ENCODE measurements around the gene DNAH9. TPM values are rescaled to one million over a fixed set of nuclear protein-coding genes. Genes with fewer than 3 reads are reported as not detected.
A peak's percentile ranks its signal among the peaks of the same experiment; 100 is the strongest.
"Not testable (repeated sequence)": the region's sequence is repeated elsewhere in the genome, so short reads cannot be mapped to it uniquely, and the experiment has no call there.

DNAH9 gene
- total RNA-seq, 1 donor from 2014 or later: 0.08 TPM

DNA sequence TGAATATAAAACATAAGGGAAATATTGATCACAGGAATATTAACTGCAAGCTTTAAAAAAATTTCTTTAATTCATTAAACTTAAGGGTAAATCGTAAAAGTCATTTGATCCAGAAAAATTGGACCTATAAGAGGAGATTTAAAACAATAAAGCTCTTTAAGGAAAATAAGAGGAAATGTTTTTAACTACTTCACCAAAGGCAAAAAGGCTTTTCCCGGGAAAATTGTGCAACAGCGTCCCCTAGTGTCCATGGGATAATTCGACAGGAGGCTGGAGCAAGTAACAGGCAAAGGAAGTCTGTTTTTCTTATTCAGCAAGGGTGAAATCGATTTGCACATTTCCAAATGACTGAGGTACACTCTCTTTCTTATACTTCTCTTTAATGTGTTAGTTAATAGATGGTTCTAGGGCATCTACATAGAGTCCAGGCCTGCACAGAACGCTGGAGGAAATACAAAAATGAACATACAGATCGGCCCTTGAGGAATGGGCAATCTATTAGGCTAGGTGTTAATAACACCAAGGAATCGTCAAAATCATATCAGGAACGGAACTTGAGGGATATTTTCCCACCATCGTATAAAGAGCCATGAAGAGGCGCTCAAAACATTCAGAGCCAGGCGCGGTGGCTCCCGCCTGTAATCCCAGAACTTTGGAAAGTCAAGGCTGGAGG is 337.6 kb downstream of the DNAH9 start:
- TF ChIP-seq, protein P1, sequence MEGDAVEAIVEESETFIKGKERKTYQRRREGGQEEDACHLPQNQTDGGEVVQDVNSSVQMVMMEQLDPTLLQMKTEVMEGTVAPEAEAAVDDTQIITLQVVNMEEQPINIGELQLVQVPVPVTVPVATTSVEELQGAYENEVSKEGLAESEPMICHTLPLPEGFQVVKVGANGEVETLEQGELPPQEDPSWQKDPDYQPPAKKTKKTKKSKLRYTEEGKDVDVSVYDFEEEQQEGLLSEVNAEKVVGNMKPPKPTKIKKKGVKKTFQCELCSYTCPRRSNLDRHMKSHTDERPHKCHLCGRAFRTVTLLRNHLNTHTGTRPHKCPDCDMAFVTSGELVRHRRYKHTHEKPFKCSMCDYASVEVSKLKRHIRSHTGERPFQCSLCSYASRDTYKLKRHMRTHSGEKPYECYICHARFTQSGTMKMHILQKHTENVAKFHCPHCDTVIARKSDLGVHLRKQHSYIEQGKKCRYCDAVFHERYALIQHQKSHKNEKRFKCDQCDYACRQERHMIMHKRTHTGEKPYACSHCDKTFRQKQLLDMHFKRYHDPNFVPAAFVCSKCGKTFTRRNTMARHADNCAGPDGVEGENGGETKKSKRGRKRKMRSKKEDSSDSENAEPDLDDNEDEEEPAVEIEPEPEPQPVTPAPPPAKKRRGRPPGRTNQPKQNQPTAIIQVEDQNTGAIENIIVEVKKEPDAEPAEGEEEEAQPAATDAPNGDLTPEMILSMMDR (IDR thresholded peaks at IDR 0.05; ENCODE audit: insufficient read depth, low read length, poor library complexity, severe bottlenecking): peak; percentile 85
- H3K36me3 ChIP-seq (ENCODE audit: control insufficient read depth, insufficient read depth, low read length): no peaks in the 10 kb centered on the region
- DNase-seq (ENCODE audit: low read depth): no peak
- no peaks in the 10 kb centered on the region for H3K27me3 ChIP-seq (ENCODE audit: control insufficient read depth, insufficient read depth, low read length)
- H3K4me3 ChIP-seq (ENCODE audit: low read depth, low read length): no peak overlapping the region

DNA sequence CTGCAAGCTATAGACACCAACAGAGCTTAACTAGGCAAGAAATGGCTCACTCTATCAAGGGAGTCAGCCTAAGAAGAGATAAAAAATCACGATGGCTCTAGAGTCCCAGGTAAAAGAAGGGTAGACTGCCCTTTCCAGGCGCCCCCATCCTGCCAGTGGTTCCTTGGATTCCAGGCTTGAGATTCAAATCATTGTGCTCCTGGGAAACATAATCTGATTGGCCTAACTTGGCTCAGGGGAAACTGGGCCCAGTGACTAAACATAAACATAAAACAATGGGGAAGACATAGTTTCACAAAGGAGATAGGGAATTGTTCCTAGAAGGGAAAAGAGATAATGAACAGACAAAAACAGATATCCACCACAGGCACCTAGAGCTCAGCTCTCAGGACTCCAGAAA is 342.6 kb downstream of the DNAH9 start:
- no peak for DNase-seq (ENCODE audit: low read depth)

DNA sequence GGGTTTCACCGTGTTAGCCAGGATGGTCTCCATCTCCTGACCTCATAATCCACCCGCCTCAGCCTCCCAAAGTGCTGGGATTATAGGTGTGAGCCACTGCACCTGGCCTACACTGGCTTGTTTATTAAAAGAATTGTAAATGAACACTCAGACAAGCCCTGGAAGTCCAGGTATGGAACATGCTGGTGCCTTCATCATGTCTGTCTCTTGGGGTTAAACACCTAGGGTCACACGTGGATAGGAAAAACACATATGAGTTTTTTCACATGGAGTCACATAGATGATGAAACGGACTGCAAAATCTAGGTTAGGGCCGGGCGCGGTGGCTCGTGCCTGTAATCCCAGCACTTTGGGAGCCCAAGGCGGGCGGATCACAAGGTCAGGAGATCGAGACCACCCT is 344.8 kb downstream of the DNAH9 start:
- H3K4me3 ChIP-seq (ENCODE audit: low read depth, low read length); DNase-seq (ENCODE audit: low read depth); H3K36me3 ChIP-seq (ENCODE audit: control insufficient read depth, insufficient read depth, low read length); H3K27me3 ChIP-seq (ENCODE audit: control insufficient read depth, insufficient read depth, low read length): not testable (repeated sequence)

More for the DNA sequence above, 342.6 kb downstream of the DNAH9 start:
- Histone ChIP-seq H3K4me3 (ENCODE audit: low read depth, low read length) (no peak overlapping the region), H3K36me3 (ENCODE audit: control insufficient read depth, insufficient read depth, low read length) (no peaks in the 10 kb centered on the region), H3K27me3 (ENCODE audit: control insufficient read depth, insufficient read depth, low read length) (no peaks in the 10 kb centered on the region)
- TF ChIP-seq, protein P1 (IDR thresholded peaks at IDR 0.05; ENCODE audit: insufficient read depth, low read length, poor library complexity, severe bottlenecking): no peak

- TF ChIP-seq, protein P1 (IDR thresholded peaks at IDR 0.05; ENCODE audit: insufficient read depth, low read length, poor library complexity, severe bottlenecking): no peak
- Histone ChIP-seq H3K27me3 (ENCODE audit: control insufficient read depth, insufficient read depth, low read length) (no peaks in the 10 kb centered on the region), H3K4me3 (ENCODE audit: low read depth, low read length) (no peak overlapping the region), H3K36me3 (ENCODE audit: control insufficient read depth, insufficient read depth, low read length) (no peaks in the 10 kb centered on the region)
- DNase-seq (ENCODE audit: low read depth): no peak
Observed at GRCh38 chr17:11943759-11944347, 345.6 kb downstream of the DNAH9 start.

DNA sequence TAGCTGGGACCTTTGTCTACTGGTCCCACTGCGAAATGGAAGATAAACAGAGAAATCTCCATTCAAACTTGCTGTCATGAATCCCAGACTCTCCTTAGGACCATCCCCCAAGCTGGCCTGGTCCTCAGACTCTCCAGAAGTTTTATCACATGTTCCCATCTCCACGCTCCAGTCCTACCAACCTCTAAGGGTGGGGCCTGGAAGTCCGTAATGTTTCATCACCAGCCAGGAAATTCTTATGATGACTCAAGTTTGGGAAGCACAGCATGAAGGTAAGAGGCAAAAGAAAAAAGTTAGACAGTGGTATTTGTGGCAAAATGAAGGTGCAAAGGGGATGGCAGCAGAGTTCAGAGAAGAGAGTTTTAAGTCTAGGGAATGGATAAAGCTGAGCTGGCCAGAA is 346.3 kb downstream of the DNAH9 start:
- H3K4me3 ChIP-seq (ENCODE audit: low read depth, low read length): no peak overlapping the region
- TF ChIP-seq, protein P1 (IDR thresholded peaks at IDR 0.05; ENCODE audit: insufficient read depth, low read length, poor library complexity, severe bottlenecking): no peak
- H3K27me3 ChIP-seq (ENCODE audit: control insufficient read depth, insufficient read depth, low read length): no peaks in the 10 kb centered on the region
- no peak for DNase-seq (ENCODE audit: low read depth)
- H3K36me3 ChIP-seq (ENCODE audit: control insufficient read depth, insufficient read depth, low read length): no peaks in the 10 kb centered on the region

DNA sequence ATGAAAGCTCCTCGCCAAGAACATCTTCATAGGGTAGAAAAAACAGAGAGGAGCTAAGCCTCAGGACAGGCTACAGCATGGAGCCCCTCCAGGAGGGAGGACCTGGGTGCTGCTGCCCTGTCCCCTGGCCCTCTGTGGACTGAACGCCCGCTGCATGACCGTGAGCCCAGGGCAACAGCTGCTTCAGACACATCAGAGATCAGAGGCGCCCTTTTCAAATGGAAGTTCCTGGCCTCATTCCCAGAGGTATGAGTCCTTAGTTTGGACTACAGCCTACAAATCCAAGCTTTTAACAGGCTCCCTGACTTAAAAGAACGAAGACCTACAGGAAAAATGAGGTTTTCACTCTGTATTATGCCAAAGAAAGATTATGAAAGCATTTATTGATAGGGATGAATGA is 350.5 kb downstream of the DNAH9 start:
- H3K27me3 ChIP-seq (ENCODE audit: control insufficient read depth, insufficient read depth, low read length): no peaks in the 10 kb centered on the region
- TF ChIP-seq, protein P1 (IDR thresholded peaks at IDR 0.05; ENCODE audit: insufficient read depth, low read length, poor library complexity, severe bottlenecking): no peak
- no peak for DNase-seq (ENCODE audit: low read depth)
- no peaks in the 10 kb centered on the region for H3K36me3 ChIP-seq (ENCODE audit: control insufficient read depth, insufficient read depth, low read length)
- no peak overlapping the region for H3K4me3 ChIP-seq (ENCODE audit: low read depth, low read length)

- H3K27me3 ChIP-seq (ENCODE audit: control insufficient read depth, insufficient read depth, low read length); H3K36me3 ChIP-seq (ENCODE audit: control insufficient read depth, insufficient read depth, low read length); H3K4me3 ChIP-seq (ENCODE audit: low read depth, low read length); DNase-seq (ENCODE audit: low read depth): not testable (repeated sequence)
Observed at GRCh38 chr17:11949571-11949970, 351.3 kb downstream of the DNAH9 start.
